DND-41 (cell line): Measurements from ENCODE around the gene C1QC.

Experiments used
- ATAC-seq: fragments of 200-7000 bp; cut with Tn5 transposase; 3 replicates; pipeline ENCODE4 v1.9.1; 2021; ENCODE audit warnings: low read depth; ENCODE audit not compliant: insufficient read depth
- DNase-seq: peaks from one replicate; pipeline ENCODE4 v3.0.0-alpha.2; 2020
- H2AFZ ChIP-seq: 2 replicates; pipeline ENCODE4 v1.6.0; 2012; ENCODE audit warnings: low read depth, low read length
- H3K27ac ChIP-seq: 2 replicates; pipeline ENCODE4 v1.5.1; 2012; ENCODE audit warnings: low read length, inconsistent platforms
- H3K27me3 ChIP-seq: fragments of 200-600 bp; sonication (generic); 2 replicates; pipeline ENCODE4 v1.6.0; 2012; ENCODE audit warnings: low read length, mild to moderate bottlenecking, inconsistent platforms; ENCODE audit not compliant: insufficient read depth, poor library complexity
- H3K36me3 ChIP-seq: 2 replicates; pipeline ENCODE4 v1.5.1; 2012; ENCODE audit warnings: low read length, inconsistent platforms; ENCODE audit not compliant: insufficient read depth
- H3K4me1 ChIP-seq: 2 replicates; pipeline ENCODE4 v1.5.1; 2012; ENCODE audit warnings: mild to moderate bottlenecking, low read length; ENCODE audit not compliant: insufficient read depth
- H3K4me2 ChIP-seq: 2 replicates; pipeline ENCODE4 v1.6.0; 2012; ENCODE audit warnings: mild to moderate bottlenecking, moderate library complexity, low read length, inconsistent platforms; ENCODE audit not compliant: insufficient read depth
- H3K4me3 ChIP-seq, 2 experiments: fragments of 200-600 bp in 1 of 2; shearing (Covaris generic) in 1 of 2; 2 replicates each; pipeline ENCODE4 v1.5.1; 2012 to 2016; ENCODE audit warnings: inconsistent platforms in 2 of 2, low read length in 2 of 2, mild to moderate bottlenecking in 2 of 2, low read depth in 1 of 2, moderate library complexity in 1 of 2
- H3K79me2 ChIP-seq: 2 replicates; pipeline ENCODE4 v1.6.0; 2012; ENCODE audit warnings: low read length, inconsistent platforms; ENCODE audit not compliant: insufficient read depth
- H3K9ac ChIP-seq: 2 replicates; pipeline ENCODE4 v1.6.0; 2012; ENCODE audit warnings: low read depth, mild to moderate bottlenecking, inconsistent platforms, low read length, moderate library complexity
- H3K9me3 ChIP-seq: 2 replicates; pipeline ENCODE4 v1.5.1; 2012; ENCODE audit warnings: low read length, moderate library complexity, mild to moderate bottlenecking, inconsistent platforms; ENCODE audit not compliant: insufficient read depth, severe bottlenecking
- H4K20me1 ChIP-seq: 2 replicates; pipeline ENCODE4 v1.6.0; 2012; ENCODE audit warnings: low read length; ENCODE audit not compliant: insufficient read depth
- CTCF ChIP-seq: IDR thresholded peaks from 2 replicates; pipeline ENCODE4 v1.5.1; 2012; ENCODE audit warnings: borderline replicate concordance, low read length, moderate library complexity, mild to moderate bottlenecking; ENCODE audit not compliant: poor library complexity, severe bottlenecking; ENCODE audit errors: extremely low read depth
- EZH2 ChIP-seq: IDR thresholded peaks from 3 replicates; pipeline ENCODE4 v1.6.1; 2012; ENCODE audit warnings: borderline replicate concordance, low read depth, mild to moderate bottlenecking, moderate library complexity, low read length, inconsistent platforms; ENCODE audit not compliant: severe bottlenecking

C1QC gene

DNA sequence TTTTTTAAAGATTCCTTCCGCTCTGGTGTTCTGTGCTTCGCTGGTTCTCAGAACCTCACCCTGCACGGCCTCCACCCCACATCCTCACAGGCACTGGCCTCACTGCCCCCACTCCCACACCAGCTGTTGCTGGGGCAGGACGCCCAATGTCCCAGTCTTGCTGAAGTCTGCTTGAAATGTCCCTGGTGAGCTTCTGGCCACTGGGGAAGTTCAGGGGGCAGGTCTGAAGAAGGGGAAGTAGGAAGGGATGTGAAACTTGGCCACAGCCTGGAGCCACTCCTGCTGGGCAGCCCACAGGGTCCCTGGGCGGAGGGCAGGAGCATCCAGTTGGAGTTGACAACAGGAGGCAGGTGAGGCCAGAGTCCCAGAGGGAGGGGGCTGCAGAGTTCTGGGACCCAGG lies 7.1 kb upstream of the C1QC start, which contains the start of gene C1QA:
Gene C1QA, plus strand, starts transcription at position 276 of the 400 bp plus-strand sequence. CDS start 989 bp downstream, outside the sequence.
- Histone ChIP-seq H2AFZ (no peak within 1 kb of the TSS), H3K36me3 (no peaks in the 10 kb centered on the region), H3K4me3 (no peak within 1 kb of the TSS), H3K4me1 (no peaks in the 10 kb centered on the region), H3K9ac (no peak within 1 kb of the TSS), H3K9me3 (no peaks in the 10 kb centered on the region), H4K20me1 (peaks cover 4% of the 10 kb centered on the region; the same call in 1 of the 2 replicates), H3K27me3 (peaks cover 3% of the 10 kb centered on the region), H3K27ac (no peak within 1 kb of the TSS), H3K79me2 (no peaks in the 10 kb centered on the region), H3K4me2 (no peak within 1 kb of the TSS)
- DNase-seq (no peak), ATAC-seq (no peak)
- TF ChIP-seq CTCF, result no peak
- no peak for TF ChIP-seq EZH2

DNA sequence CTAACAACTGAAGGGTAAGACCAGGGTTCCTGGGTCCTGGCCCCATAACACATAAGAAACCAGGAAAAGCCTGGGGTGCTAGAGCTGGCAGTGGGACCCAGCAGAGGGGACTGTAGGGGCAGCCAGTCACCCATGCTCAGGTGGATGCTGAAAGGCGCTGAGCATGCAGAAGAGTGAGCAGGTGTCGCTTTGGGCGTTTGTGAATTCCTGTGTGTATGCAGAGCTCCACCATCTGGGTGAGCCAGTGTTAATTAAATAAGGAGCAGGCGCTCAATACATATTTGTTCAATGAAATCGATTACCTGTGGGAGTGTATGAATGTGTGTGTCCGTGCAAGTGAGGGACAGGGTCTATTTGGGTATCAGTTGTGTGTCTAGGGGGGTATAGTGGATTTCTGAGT lies 6.5 kb upstream of the C1QC start:
- H3K4me2 ChIP-seq, result no peak overlapping the region
- H3K27ac ChIP-seq, result no peak overlapping the region
- DNase-seq, result no peak
- H3K27me3 ChIP-seq, result no peaks in the 10 kb centered on the region
- H3K9ac ChIP-seq, result no peak overlapping the region
- H3K4me3 ChIP-seq, result no peak overlapping the region
- no peaks in the 10 kb centered on the region for H3K79me2 ChIP-seq
- no peaks in the 10 kb centered on the region for H3K36me3 ChIP-seq
- H2AFZ ChIP-seq, result no peak overlapping the region
- ATAC-seq, result no peak
- peaks cover 10% of the 10 kb centered on the region; the same call in 1 of the 2 replicates for H4K20me1 ChIP-seq
- no peak for TF ChIP-seq CTCF
- TF ChIP-seq EZH2, result no peak
- no peaks in the 10 kb centered on the region for H3K9me3 ChIP-seq
- H3K4me1 ChIP-seq, result peaks cover 3% of the 10 kb centered on the region

DNA sequence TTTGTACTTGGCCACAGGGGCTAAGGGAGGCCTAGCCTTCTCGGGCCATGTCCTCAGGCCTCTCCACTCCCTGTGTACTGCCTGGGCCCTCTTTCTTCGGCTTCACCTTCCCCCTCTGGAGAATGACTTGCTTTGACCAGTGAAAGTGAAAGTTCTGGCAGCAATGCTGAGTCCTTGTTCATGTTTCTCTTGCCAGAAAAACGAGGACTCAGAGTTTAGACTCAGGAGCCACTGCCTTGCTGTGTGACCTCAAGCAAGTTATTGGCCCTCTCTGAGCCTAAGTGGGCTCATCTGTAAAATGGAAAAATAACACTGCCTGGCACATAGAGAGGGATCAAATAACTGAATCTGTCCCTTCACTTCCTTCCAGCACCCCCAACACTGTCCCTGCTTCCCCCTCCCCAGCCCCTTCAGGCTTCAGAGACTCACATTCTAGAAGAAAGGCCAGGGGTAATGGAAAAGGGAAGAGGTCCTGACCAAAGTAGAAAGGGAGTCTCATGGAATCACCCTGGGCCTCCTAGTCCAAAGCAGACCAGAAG lies 5.5 kb upstream of the C1QC start:
- Histone ChIP-seq H3K36me3 (no peaks in the 10 kb centered on the region), H3K27me3 (no peaks in the 10 kb centered on the region), H2AFZ (no peak overlapping the region), H3K4me1 (peaks cover 4% of the 10 kb centered on the region), H3K4me2 (no peak overlapping the region), H3K4me3 (no peak overlapping the region), H4K20me1 (peaks cover 13% of the 10 kb centered on the region), H3K9ac (no peak overlapping the region), H3K9me3 (no peaks in the 10 kb centered on the region), H3K79me2 (no peaks in the 10 kb centered on the region), H3K27ac (no peak overlapping the region)
- DNase-seq (no peak), ATAC-seq (no peak)
- no peak for TF ChIP-seq CTCF
- no peak for TF ChIP-seq EZH2
